Left lung (tissue), 10 donors: Measurements from ENCODE around the gene ZMYND8. TPM values are rescaled to one million over a fixed set of nuclear protein-coding genes. Genes with fewer than 3 reads are reported as not detected.

Source experiments
- ATAC-seq: fragments of 200-7000 bp; cut with Tn5 transposase; one replicate; pipeline ENCODE4 v1.9.1; 2020; ENCODE audit warnings: moderate library complexity
- DNase-seq, 4 donors: peaks; one replicate each; pipeline ENCODE4 v3.0.0-alpha.2; 2013 to 2020
- H3K27ac ChIP-seq, 2 donors: fragments of 200-600 bp; sonication (generic) in 1 of 2; one replicate each; pipeline versions ENCODE4 v1.5.0 to v1.8.0; 2020 to 2021
- H3K27me3 ChIP-seq, 2 donors: fragments of 200-600 bp; sonication (generic) in 1 of 2; one replicate each; pipeline versions ENCODE4 v1.5.0 to v1.8.0; 2020 to 2021
- H3K36me3 ChIP-seq, 2 donors: fragments of 200-600 bp; sonication (generic) in 1 of 2; one replicate each; pipeline versions ENCODE4 v1.5.0 to v1.8.0; 2020 to 2021
- H3K4me1 ChIP-seq, 2 donors: fragments of 200-600 bp; one replicate each; pipeline ENCODE4 v1.8.0; 2021
- H3K4me3 ChIP-seq, 2 donors: fragments of 200-600 bp; sonication (generic) in 1 of 2; one replicate each; pipeline versions ENCODE4 v1.5.0 to v1.8.0; 2020 to 2021; ENCODE audit warnings: mild to moderate bottlenecking in 1 of 2
- H3K9me3 ChIP-seq, 2 donors: fragments of 200-600 bp; sonication (generic) in 1 of 2; one replicate each; pipeline versions ENCODE4 v1.5.0 to v1.8.0; 2020 to 2021
- intact Hi-C, 2 donors: fragments of 100-400 bp; cut with DNase I; formaldehyde crosslinking; loops; one replicate each; pipeline versions ENCODE4 v1.11.2 to v1.14.2; 2022
- polyA plus RNA-seq, 6 donors: library from polyadenylated mRNA; unstranded; fragments of 120-200 nt; gene quantifications; one replicate each; pipeline ENCODE4 v1.2.1, GENCODE V29; 2013; ENCODE audit not compliant: insufficient read length in 6 of 6
- total RNA-seq, 2 donors: library from RNA; stranded (reverse); fragmentation: NEBNext Ultra II Directional; extraction: Animal tissue kit (Norgen Biotek cat#: 25700); gene quantifications; one replicate each; pipeline ENCODE4 v1.2.1, GENCODE V29; 2021
- TF ChIP-seq, protein P1 (sequence below), 2 donors: fragments of 200-600 bp; sonication (generic) in 1 of 2; IDR thresholded peaks; one replicate each; pipeline versions ENCODE4 v1.5.0 to v1.8.0; 2021; ENCODE audit warnings: antibody characterized with exemption in 2 of 2
- donor health status: DM: no; HTN: yes; CAD: no.
- donor health status: DM: no; HTN: no; CAD: no.

ZMYND8 gene
- total and polyA plus RNA-seq, 8 donors = 38.9 to 50.8 (median 42.4) TPM

DNA sequence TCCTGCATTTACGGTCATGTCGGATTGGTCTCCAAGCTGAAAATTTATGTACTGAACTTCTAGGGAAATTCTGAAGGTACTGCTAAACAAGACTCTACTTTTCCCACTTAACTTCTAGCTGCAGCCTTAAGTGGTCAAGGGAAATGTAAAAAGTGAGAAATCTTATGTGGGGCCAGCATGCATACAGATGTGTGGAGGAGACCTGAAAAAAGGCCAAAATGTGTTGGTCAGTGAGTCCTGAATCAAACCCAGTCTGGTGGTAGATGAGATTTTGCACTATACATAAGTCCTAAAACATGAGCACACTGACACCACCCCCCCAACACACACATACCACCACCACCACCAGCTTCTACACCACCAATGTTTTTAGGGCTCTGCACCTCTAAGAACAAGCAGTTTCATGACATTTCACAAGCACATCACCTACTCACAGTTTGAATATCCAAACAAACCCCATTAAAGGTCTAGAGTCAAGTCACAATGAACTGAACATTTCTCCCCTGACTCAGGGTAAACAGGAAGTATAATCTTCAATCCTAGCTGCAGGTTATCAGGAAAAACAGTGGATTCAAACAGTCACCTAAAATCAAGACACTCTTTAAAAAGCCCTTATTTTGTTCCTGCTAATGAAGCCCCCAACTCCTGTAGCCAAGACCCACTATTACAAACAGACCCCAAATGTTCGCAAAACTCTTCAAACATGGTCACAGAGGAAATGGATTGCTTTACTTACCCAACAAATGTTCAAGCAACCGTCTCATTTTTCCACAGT lies 1.6 kb downstream of the ZMYND8 start:
- Histone ChIP-seq H3K9me3 (no peaks in the 10 kb centered on the region), H3K36me3 (no peaks in the 10 kb centered on the region), H3K4me3 (peak overlapping the region; percentile 14 to 26), H3K27me3 (no peaks in the 10 kb centered on the region), H3K27ac (peak overlapping the region; percentile 95 to 98), H3K4me1 (peaks cover 96 to 100% of the 10 kb centered on the region in 2 donors)
- TF ChIP-seq, protein P1, sequence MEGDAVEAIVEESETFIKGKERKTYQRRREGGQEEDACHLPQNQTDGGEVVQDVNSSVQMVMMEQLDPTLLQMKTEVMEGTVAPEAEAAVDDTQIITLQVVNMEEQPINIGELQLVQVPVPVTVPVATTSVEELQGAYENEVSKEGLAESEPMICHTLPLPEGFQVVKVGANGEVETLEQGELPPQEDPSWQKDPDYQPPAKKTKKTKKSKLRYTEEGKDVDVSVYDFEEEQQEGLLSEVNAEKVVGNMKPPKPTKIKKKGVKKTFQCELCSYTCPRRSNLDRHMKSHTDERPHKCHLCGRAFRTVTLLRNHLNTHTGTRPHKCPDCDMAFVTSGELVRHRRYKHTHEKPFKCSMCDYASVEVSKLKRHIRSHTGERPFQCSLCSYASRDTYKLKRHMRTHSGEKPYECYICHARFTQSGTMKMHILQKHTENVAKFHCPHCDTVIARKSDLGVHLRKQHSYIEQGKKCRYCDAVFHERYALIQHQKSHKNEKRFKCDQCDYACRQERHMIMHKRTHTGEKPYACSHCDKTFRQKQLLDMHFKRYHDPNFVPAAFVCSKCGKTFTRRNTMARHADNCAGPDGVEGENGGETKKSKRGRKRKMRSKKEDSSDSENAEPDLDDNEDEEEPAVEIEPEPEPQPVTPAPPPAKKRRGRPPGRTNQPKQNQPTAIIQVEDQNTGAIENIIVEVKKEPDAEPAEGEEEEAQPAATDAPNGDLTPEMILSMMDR (IDR thresholded peaks at IDR 0.05) = no peak
- intact Hi-C loops = no loop called here
- DNase-seq (no peak), ATAC-seq (no peak)

DNA sequence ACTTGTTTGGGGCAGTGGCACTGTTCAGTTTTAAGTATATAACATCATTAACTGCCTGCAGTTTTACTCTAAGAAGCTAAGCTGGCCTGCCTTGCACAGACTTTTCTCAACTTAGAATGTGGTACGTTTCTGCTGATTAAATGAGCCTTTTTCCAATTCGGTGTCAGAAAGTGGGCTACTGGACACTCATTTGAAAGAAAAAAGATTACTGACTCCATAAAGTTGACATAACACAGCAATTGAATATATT lies 2.1 kb downstream of the ZMYND8 start:
- no peak for ATAC-seq

DNA sequence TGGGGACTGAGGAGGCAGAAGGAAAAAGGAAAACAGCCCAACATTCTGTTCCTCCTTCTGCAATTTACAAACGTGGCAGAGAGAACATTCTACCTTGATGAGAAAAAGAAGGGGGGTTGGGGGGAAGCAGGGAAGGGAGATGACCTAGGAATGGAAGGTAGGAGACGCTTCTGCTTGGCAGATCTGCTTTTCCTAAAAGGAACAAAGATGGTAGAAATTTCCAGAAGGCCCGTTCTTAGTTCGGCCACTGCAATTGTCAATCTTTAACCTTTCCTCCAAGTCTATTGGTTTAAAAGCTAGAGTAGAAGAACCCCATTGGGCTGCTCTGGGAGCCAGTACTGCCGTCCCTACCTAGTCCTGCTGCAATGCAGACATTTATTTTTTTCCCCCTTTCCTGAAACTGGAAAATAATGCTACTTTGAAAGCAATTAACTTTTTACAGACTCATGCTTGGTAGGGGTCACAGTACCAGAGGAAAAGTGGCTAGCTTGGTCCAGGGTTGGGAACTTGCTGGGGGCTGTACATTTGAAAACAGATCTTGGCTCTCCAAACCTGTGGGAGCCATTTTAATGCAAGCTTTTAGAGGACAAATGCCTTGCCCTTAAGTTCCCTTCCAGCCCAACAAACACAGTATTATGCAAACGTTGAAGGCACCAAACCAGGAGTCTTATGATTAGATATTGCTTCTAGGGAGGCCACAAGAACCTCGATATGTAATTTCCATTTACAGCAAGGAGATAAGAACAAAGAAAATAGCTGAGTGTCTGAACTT lies 2.6 kb downstream of the ZMYND8 start:
- Histone ChIP-seq H3K9me3 (no peaks in the 10 kb centered on the region), H3K27me3 (no peaks in the 10 kb centered on the region), H3K4me3 (peak overlapping the region in 1 of 2 donors; percentile 26), H3K27ac (peak overlapping the region; percentile 95 to 98), H3K36me3 (no peaks in the 10 kb centered on the region), H3K4me1 (peaks cover 94 to 100% of the 10 kb centered on the region in 2 donors)
- DNase-seq (no peak), ATAC-seq (no peak)
- intact Hi-C loops = no loop called here
- TF ChIP-seq, protein P1 (IDR thresholded peaks at IDR 0.05) = no peak

More for the DNA sequence above, 2.1 kb downstream of the ZMYND8 start:
- TF ChIP-seq, protein P1 (IDR thresholded peaks at IDR 0.05) = no peak
- Histone ChIP-seq H3K27me3 (no peaks in the 10 kb centered on the region), H3K27ac (peak overlapping the region; percentile 95 to 98), H3K36me3 (no peaks in the 10 kb centered on the region), H3K9me3 (no peaks in the 10 kb centered on the region), H3K4me1 (peaks cover 96 to 100% of the 10 kb centered on the region in 2 donors), H3K4me3 (peak overlapping the region in 1 of 2 donors; percentile 26)
- DNase-seq = no peak
- intact Hi-C loops = no loop called here

DNA sequence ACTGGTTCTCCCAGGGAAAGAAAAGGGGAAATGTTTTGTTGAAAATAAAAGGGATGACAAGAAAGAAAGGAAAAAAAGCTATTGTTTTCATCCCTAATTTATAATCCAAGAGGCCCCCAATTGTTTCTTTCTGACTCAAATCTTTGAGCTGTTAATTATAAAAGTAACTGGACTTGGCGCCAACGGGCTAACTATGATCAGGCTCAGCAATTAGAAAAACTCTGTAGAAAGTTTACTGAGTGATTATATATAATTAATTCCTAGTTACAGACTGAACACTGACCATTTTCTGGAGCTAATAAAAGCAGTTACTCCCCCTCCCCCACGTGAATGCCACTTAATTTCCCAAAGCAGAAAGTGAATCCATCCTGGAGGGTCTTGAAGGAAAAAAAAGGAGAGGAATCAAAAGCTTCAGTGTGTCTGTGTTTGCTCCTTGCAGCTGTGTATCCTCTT lies 3.2 kb downstream of the ZMYND8 start:
- no peaks in the 10 kb centered on the region for H3K9me3 ChIP-seq
- TF ChIP-seq, protein P1 (IDR thresholded peaks at IDR 0.05) = no peak
- H3K27ac ChIP-seq = peak overlapping the region; percentile 95 to 98
- no peaks in the 10 kb centered on the region for H3K27me3 ChIP-seq
- intact Hi-C loops = no loop called here
- H3K4me1 ChIP-seq = peaks cover 95 to 100% of the 10 kb centered on the region in 2 donors
- peak overlapping the region in 1 of 2 donors; percentile 21 for H3K4me3 ChIP-seq
- DNase-seq = no peak
- no peaks in the 10 kb centered on the region for H3K36me3 ChIP-seq
- no peak for ATAC-seq
